Measurements from ENCODE around the gene SEC31A. TPM values are rescaled to one million over a fixed set of nuclear protein-coding genes. Genes with fewer than 3 reads are reported as not detected.

The SEC31A gene
- total RNA-seq, 1 donor from 2014 or later: 360 TPM

GRCh38 chr4:82900066-82900410, 9.1 kb upstream of the SEC31A start:
- Mint-ChIP-seq H3K4me3 (ENCODE audit: unreplicated experiment) (no peak overlapping the region), H3K4me1 (ENCODE audit: unreplicated experiment) (peaks cover 33% of the 10 kb centered on the region), H3K27me3 (ENCODE audit: unreplicated experiment) (no peaks in the 10 kb centered on the region), H3K27ac (ENCODE audit: unreplicated experiment) (no peak overlapping the region), H3K9me3 (ENCODE audit: unreplicated experiment) (no peaks in the 10 kb centered on the region), H3K36me3 (ENCODE audit: unreplicated experiment) (peaks cover 9% of the 10 kb centered on the region)
- TF ChIP-seq CTCF (IDR thresholded peaks at IDR 0.05): no peak
- DNase-seq (ENCODE audit: extremely low spot score, unreplicated experiment): no peak

- Mint-ChIP-seq H3K4me3 (ENCODE audit: unreplicated experiment) (no peak overlapping the region), H3K4me1 (ENCODE audit: unreplicated experiment) (peaks cover 33% of the 10 kb centered on the region), H3K9me3 (ENCODE audit: unreplicated experiment) (no peaks in the 10 kb centered on the region), H3K36me3 (ENCODE audit: unreplicated experiment) (peaks cover 13% of the 10 kb centered on the region), H3K27ac (ENCODE audit: unreplicated experiment) (no peak overlapping the region), H3K27me3 (ENCODE audit: unreplicated experiment) (no peaks in the 10 kb centered on the region)
- no peak for DNase-seq (ENCODE audit: extremely low spot score, unreplicated experiment)
- TF ChIP-seq CTCF (IDR thresholded peaks at IDR 0.05): no peak
These were observed 8.6 kb upstream of the SEC31A start for GRCh38 chr4:82899374-82900065.

- Mint-ChIP-seq H3K27ac (ENCODE audit: unreplicated experiment) (no peak overlapping the region), H3K27me3 (ENCODE audit: unreplicated experiment) (no peaks in the 10 kb centered on the region), H3K36me3 (ENCODE audit: unreplicated experiment) (peaks cover 21% of the 10 kb centered on the region), H3K4me3 (ENCODE audit: unreplicated experiment) (no peak overlapping the region), H3K4me1 (ENCODE audit: unreplicated experiment) (peaks cover 35% of the 10 kb centered on the region), H3K9me3 (ENCODE audit: unreplicated experiment) (no peaks in the 10 kb centered on the region)
- no peak for DNase-seq (ENCODE audit: extremely low spot score, unreplicated experiment)
- peak; percentile 55 for TF ChIP-seq CTCF (IDR thresholded peaks at IDR 0.05)
These were observed 7.6 kb upstream of the SEC31A start for GRCh38 chr4:82898322-82899243.

- Mint-ChIP-seq H3K36me3 (ENCODE audit: unreplicated experiment) (peaks cover 24% of the 10 kb centered on the region), H3K4me3 (ENCODE audit: unreplicated experiment) (no peak overlapping the region)
- no peak for TF ChIP-seq CTCF (IDR thresholded peaks at IDR 0.05)
These were observed 5.8 kb upstream of the SEC31A start for GRCh38 chr4:82896755-82897154.

GRCh38 chr4:82893942-82894341, 3.0 kb upstream of the SEC31A start:
- DNase-seq (ENCODE audit: extremely low spot score, unreplicated experiment): no peak
- peaks cover 24% of the 10 kb centered on the region for H3K36me3 Mint-ChIP-seq (ENCODE audit: unreplicated experiment)
- no peak overlapping the region for H3K4me3 Mint-ChIP-seq (ENCODE audit: unreplicated experiment)
- H3K9me3 Mint-ChIP-seq (ENCODE audit: unreplicated experiment): no peaks in the 10 kb centered on the region
- H3K4me1 Mint-ChIP-seq (ENCODE audit: unreplicated experiment): peaks cover 49% of the 10 kb centered on the region
- TF ChIP-seq CTCF (IDR thresholded peaks at IDR 0.05): no peak
- no peak overlapping the region for H3K27ac Mint-ChIP-seq (ENCODE audit: unreplicated experiment)
- H3K27me3 Mint-ChIP-seq (ENCODE audit: unreplicated experiment): no peaks in the 10 kb centered on the region

More at GRCh38 chr4:82896755-82897154, 5.8 kb upstream of the SEC31A start:
- Mint-ChIP-seq H3K27me3 (ENCODE audit: unreplicated experiment) (no peaks in the 10 kb centered on the region), H3K27ac (ENCODE audit: unreplicated experiment) (peak overlapping the region; percentile 42), H3K4me1 (ENCODE audit: unreplicated experiment) (peaks cover 46% of the 10 kb centered on the region), H3K9me3 (ENCODE audit: unreplicated experiment) (no peaks in the 10 kb centered on the region)
- no peak for DNase-seq (ENCODE audit: extremely low spot score, unreplicated experiment)

Data from osteocyte (in vitro differentiated cells).